GM19193 (cell line): ENCODE data around the gene SEC16A.

Experiments
- POLR2A ChIP-seq: IDR thresholded peaks from 4 replicates; pipeline ENCODE4 v1.6.1; 2011; ENCODE audit not compliant: insufficient read depth, insufficient read length; ENCODE audit errors: extremely low read depth

SEC16A gene

DNA sequence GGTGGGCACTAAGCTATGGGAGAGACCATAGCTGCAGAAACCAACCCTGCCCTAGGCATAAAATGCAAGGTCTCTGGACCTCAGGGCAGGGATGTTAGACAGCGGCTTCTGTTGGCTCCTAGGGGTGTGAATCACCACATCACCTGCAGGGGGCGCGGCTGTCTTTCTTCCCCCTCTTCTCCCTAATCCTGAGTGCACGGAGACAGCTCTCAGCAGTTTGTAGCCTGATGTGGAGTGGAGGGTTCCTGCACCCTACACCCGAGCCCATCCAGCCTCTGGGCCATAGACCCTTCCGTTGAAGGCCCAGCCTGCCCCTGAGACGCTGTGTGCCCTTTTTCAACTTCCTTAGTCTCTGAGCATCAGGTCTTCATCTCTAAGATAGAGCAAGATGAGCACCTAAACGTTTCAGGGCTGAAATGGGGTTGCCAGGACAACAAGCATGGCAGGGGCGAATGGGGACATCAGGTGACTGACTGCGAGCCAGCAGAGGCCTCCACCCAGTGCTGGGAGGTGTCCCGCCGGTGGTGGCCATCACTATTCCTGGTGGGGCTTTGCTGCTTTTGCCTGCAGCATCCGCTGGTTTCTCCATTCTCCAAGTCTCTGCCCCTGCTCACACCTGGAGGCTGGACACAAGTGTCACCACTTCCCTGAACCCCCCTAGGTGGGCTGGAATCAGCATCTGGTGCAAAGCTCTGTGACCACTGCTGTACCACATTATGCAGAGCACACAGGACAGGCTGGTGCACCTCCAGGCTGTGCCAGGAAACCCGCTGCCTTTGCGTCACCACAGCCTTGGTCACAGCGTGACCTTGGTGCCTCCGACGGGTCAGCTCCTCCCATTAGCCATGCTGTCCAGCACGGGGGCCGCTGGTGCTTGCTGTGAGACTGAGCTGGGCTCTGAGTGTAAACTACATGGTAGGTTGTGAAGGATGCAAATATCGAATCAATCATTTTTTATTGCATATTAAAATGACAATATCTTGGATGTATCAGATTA lies 2.5 kb upstream of the SEC16A start:
- TF ChIP-seq POLR2A = no peak

DNA sequence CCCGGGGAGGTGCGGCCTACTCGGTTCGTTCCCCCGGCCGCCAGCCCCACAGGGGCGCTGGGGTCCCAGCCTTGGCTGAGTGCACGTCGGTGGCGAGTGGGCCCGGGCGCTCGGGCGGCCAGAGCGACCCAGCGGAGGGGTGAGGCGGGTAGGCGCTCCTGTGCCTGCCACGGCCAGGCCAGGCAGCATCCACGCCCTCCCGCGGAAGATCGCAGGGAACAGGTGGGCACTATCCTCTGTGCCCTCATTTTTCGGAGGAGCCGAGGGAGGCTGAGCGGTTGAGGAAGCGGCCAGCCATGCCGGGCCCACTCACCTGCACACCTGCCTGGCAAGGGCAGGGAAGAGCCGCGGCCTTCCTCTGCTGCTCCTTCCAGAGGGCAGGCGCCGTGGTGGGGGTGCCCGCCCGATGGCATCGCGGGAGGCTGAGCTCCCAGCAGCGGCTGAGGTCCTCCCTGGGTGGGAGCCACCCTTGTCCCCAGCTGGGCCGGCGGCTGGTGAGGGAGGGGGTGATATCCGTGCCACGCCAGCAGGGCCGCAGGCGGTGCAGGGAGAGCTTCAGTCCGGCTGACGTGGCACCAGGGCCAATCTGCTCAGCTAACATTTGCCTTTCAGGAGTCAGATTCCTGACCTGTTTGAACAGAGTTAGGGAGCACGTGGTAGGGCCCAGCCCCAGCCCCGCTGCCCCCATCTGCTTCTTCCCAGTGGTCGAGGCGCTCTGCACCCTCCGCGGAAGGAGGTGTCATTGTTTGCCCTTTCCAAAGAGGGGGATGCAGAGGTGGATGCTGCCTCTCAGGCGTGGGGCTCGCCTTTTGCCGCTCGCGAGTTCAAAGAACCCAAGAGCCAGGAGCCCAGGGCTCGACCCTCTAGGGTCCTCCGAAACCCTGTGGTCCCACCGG lies 1.6 kb upstream of the SEC16A start:
- TF ChIP-seq POLR2A = no peak

GRCh38 chr9:136483589-136484152 lies 831 bp upstream of the SEC16A start:
- peak; percentile 70 for TF ChIP-seq POLR2A

- TF ChIP-seq POLR2A = no peak
Observed at GRCh38 chr9:136482046-136482792, 621 bp downstream of the SEC16A start.

DNA sequence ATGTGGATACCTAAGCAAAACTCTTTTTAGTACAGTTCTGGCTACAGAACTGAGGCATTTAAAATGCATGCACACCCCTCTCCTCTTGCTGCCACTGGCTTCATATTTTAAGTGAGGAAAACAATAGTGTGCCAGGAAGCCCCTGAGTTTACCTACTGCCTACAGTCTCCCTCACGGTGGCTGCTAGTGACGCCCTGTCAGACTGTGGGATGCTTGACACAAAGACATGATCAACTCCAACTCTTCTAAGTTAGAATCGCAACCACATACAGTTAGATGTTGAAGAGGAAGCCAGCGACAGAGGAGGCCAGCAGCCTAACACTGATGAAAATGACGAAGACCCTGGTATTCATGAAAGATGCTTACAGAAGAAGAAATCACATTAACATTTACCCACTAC lies 1.3 kb downstream of the SEC16A start:
- no peak for TF ChIP-seq POLR2A

DNA sequence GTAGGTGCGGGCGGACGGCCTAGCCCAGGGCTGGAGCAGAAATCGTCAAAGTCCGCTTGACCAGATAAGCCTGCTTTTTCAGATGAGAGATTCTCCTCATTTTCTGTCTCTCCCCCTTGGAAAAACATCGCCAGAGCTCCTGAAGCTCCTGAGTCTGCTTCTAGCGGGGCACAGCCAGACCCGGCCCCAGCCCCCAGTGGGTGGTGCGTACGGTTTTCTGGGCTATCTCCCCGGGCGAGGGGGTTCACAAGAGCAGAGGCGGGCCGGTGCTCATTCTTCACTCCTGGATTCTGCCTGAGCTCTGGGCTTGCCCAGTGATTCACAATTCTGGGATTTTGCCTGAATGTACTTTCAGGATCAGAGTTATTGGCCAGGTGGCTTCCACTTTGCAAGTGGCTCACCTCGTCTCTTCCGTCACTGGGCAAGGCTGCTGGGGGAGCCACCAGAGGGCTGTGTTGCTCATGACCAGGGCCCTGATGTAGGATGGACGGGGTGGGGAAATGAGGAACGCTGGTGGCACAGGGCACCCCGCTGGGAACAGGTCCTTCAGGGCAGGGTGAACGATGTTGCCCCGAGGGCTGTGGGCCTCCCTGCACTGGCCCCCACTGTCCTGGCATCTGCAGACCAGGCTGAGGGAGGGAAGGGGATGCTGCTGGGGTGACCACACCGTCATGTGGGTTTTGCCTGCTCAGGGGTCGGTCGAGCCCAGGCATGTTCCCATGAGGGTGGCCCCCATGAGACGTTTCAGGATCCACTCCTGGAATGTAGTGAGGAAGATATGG lies 6.3 kb downstream of the SEC16A start:
- TF ChIP-seq POLR2A = no peak

DNA sequence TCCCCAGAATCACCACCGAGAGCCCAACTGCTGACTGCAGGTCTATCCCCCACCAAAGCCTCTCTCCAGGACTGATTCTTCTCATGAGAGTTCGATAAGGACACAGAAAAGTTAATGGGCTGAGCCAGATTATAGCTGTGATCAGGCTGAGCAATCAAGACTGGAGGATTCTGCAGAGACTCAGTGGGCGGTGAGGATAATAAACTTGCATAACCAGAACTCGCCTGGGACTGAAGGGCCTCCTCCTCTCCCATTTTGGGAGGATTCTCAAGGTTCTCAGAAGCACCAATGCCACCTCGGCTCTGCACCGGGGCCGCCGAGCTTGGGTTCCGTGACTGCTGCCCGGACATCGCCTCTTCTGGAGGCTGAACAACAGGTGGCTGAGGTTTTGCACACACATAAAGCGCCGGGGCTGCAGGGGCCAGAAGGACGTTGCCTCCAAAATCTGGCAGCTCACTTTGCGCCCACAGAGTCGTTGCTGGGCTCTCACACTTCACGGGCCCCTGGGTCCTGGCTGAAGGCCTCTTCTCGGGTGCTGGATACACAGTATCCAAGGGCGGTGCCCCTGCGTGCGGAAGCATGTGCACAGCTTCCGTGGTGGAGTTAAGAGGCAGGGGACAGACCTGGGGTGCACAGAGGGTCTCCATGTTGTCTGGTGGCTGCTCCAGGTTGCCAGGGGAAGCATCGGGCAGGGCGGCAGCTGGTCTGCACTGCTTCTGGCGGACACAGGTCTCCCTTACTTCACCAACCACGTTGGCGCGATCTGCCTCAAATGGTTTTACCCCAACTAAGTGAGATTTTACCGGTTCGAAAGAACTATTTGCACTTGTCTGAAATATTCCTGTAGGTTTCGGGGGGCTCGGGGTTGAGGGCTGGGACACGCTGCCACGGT lies 7.6 kb downstream of the SEC16A start:
- no peak for TF ChIP-seq POLR2A

DNA sequence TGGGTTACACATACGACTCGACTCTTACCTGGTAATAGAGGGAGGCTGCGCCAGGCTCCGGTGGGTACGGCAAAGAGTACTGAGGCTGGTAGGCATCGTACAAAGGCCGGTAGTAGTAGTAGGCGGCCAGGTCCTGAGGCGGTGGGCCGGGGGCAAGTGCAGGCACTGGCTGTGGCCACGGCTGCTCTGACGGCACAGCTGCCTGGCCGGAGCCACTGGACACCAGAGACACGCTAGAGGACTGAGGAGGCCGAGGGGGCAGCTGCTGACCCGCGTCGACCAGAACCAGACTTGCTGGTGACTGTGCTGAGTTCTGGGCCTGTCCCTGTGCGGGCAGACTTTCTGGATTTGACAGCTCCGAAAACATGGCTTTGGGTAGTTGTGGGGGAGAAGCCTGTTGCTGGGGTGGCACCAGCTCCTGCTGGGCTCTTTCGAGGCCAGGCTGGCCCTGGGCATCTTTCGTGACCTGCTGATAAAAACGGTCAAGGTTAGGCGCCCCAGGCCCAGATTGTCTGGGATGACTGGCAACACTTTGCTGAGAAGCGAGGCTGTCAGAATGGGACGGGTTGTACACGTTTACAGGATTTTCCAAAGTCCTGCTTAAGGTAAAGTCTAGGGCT lies 8.7 kb downstream of the SEC16A start:
- no peak for TF ChIP-seq POLR2A

DNA sequence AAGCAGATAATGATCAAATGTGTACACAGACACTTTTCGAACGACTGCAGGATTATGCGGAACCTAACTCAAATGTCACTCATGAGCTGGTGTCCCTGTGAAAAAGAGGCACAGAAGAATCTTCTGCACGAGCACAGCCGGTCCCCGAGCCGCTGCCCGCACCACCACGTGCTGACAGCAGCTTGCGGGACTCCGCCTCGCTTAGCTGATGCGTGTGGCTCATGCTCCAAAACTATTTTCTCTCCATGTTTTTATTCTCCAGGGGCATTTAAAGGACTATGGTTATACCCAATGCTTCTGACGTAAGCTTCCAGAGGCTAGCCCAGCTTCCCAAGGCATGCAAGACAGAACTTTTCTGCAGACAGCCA lies 9.5 kb downstream of the SEC16A start:
- TF ChIP-seq POLR2A = no peak

GRCh38 chr9:136472640-136473353 lies 10.0 kb downstream of the SEC16A start:
- TF ChIP-seq POLR2A = no peak

GRCh38 chr9:136471802-136472487 lies 10.9 kb downstream of the SEC16A start:
- no peak for TF ChIP-seq POLR2A
